Kidney epithelial cell (primary cell): ENCODE data around the gene TBC1D22B. TPM values are rescaled to one million over a fixed set of nuclear protein-coding genes. Genes with fewer than 3 reads are reported as not detected.

Experiments
- DNase-seq: peaks from one replicate; pipeline ENCODE4 v3.0.0-alpha.2; 2010; ENCODE audit warnings: low read depth
- H3K27me3 ChIP-seq: 2 replicates; pipeline ENCODE4 v1.6.0; 2011; ENCODE audit warnings: low read length; ENCODE audit not compliant: control insufficient read depth, insufficient read depth
- H3K36me3 ChIP-seq: 2 replicates; pipeline ENCODE4 v1.5.1; 2011; ENCODE audit warnings: low read length; ENCODE audit not compliant: control insufficient read depth, insufficient read depth
- H3K4me3 ChIP-seq: 2 replicates; pipeline ENCODE4 v1.5.1; 2011; ENCODE audit warnings: low read depth, mild to moderate bottlenecking, control low read depth, low read length
- total RNA-seq: library from RNA; depleted of rRNA; stranded (reverse); fragments of >200 nt; gene quantifications from 2 replicates; pipeline ENCODE4 v1.2.3, GENCODE V29; 2015
- TF ChIP-seq, protein P1 (sequence below): IDR thresholded peaks from 2 replicates; pipeline ENCODE4 v1.5.1; 2011; ENCODE audit warnings: mild to moderate bottlenecking, moderate library complexity, low read length, control low read depth, inconsistent platforms; ENCODE audit not compliant: insufficient read depth, poor library complexity, severe bottlenecking

The TBC1D22B gene
- total RNA-seq, 1 donor from 2014 or later: 12.7 TPM

DNA sequence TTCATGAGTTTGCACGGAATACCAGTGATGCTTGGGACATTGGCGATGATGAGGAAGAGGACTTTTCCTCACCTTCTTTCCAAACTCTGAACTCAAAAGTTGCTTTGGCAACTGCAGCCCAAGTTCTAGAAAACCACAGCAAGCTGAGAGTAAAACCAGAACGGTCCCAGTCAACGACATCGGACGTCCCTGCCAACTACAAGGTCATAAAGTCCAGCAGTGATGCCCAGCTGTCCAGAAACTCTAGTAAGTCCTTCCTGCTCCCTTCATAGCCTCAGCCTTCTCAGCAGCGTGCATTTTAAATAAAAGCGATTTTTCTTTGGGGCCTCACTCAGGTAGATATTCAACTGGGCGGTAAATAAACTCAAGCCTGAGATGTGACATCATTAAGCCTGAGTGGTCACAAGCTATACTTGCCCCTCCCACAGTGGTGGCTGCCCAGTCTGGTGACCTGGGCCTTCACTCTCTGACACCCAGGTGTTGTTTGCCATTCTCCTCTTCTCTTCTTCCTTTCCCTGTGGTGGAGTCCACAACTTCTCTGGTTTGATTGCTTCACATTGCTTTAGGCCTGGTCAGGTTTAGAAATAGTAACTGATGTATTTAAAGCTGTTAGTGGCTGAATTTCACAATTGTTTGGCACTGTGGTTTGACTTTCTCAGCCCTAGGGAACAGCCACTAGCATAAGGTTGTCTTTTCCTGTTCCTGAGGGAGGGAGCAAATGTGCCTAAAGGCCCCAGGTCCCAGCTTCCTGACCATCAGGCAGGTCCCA lies 22.0 kb downstream of the TBC1D22B start:
- Histone ChIP-seq H3K4me3 (no peak overlapping the region), H3K36me3 (peaks cover 4% of the 10 kb centered on the region), H3K27me3 (no peaks in the 10 kb centered on the region)
- TF ChIP-seq, protein P1, sequence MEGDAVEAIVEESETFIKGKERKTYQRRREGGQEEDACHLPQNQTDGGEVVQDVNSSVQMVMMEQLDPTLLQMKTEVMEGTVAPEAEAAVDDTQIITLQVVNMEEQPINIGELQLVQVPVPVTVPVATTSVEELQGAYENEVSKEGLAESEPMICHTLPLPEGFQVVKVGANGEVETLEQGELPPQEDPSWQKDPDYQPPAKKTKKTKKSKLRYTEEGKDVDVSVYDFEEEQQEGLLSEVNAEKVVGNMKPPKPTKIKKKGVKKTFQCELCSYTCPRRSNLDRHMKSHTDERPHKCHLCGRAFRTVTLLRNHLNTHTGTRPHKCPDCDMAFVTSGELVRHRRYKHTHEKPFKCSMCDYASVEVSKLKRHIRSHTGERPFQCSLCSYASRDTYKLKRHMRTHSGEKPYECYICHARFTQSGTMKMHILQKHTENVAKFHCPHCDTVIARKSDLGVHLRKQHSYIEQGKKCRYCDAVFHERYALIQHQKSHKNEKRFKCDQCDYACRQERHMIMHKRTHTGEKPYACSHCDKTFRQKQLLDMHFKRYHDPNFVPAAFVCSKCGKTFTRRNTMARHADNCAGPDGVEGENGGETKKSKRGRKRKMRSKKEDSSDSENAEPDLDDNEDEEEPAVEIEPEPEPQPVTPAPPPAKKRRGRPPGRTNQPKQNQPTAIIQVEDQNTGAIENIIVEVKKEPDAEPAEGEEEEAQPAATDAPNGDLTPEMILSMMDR: no peak
- DNase-seq: no peak

DNA sequence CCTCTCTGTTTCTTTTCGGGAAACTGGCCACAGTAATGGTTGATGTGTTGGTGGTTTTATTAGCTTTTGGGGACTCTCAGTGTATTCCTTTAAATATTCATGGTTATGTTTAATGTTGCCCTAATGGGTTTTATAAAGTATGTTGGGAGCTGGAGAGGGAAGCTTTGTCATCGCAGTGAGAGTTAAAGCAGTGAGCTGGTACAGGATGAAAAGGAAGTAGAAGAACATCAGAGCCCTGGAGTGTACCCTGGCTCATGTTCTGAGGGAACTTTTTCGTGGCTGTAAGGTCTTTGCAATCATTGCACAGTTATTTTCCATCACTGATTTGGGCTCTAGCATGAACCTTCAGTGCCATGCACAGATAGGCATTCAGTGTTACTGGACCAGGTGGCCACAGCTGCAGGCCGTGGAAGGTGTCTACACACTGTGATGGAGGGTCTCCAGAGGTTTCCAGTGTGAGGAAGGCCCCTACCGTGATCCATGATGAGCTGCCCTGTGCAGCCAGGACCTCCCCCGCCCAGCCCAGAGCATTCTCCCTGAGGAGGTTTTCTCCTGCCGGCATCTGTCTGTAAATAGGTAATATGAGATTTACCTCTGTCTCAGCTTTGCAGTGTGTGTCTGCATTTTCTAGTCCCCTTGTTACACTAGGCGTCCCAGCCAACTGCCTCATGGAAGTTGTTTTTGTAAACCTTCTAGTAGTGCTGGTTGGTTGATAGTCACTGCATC lies 22.8 kb downstream of the TBC1D22B start:
- Histone ChIP-seq H3K27me3 (no peaks in the 10 kb centered on the region), H3K36me3 (peaks cover 4% of the 10 kb centered on the region), H3K4me3 (no peak overlapping the region)
- TF ChIP-seq, protein P1: no peak
- no peak for DNase-seq

DNA sequence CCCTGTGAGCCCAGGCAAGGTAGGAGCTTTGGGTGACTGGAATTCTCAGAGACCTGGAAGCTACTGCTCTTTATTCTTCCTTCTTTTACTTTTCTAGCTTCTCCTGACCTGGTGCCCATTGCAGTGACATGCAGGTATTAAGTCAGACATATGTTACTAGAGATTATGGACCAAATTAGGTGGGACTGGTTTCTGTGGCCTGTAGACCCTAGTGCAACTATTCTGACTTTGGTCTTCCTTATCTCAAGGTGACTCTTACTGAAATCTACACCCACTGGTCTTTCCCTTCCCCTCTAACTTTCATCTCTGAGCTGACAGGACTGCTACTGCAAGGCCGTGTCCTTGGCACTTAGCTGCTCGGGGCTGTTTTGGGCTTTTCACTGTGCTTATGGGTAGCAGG lies 24.8 kb downstream of the TBC1D22B start:
- TF ChIP-seq, protein P1: no peak
- DNase-seq: no peak
- H3K36me3 ChIP-seq: peaks cover 4% of the 10 kb centered on the region

DNA sequence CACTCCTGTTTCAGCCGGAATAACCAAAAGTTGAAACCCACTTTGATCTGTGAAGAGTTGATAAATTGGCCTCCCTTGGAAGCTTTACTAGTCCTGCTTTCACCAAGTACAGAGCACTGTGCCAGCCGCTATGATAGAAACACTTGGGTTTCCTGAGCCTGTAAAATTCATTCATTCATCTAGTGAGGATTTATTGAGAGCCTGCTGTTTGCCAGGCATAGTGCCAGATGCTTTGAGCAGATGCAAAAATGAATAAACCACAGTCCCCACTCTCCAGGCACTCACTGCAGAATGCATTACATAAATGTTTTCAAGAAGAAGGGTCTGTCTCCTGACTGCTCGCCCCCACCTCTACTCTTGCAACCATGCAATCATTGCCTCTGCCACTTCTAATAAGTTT lies 25.7 kb downstream of the TBC1D22B start:
- Histone ChIP-seq H3K4me3 (no peak overlapping the region), H3K27me3 (no peaks in the 10 kb centered on the region), H3K36me3 (peaks cover 4% of the 10 kb centered on the region)
- TF ChIP-seq, protein P1: no peak
- DNase-seq: no peak

More for the DNA sequence above, 24.8 kb downstream of the TBC1D22B start:
- Histone ChIP-seq H3K4me3 (no peak overlapping the region), H3K27me3 (no peaks in the 10 kb centered on the region)

DNA sequence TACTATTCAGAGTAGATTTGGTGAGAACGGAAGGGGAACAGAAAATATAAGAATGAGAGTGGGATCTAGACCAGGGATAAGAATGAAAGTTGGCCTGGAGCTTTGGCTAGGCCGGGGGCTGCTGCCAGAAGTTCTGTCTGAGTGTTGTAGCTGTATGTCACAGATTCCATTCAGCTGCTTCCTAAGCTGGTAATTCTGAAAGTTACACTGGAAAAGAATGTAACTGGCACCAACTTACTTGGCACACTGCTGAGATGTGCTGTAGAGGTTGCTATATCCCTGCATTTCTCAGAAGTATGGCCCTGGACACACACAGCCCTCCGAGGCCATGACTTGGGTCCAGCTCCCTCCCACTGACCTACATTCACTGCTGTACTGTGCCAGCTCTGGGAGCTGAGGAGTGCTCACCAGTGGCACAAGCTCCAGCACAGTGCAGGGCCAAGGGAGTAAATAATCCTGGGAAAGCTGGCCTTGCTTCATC lies 26.1 kb downstream of the TBC1D22B start:
- Histone ChIP-seq H3K4me3 (no peak overlapping the region), H3K27me3 (no peaks in the 10 kb centered on the region), H3K36me3 (peaks cover 4% of the 10 kb centered on the region)
- TF ChIP-seq, protein P1: no peak
- no peak for DNase-seq
